ENCODE data around the gene MCF2L.

GRCh38 chr13:113098162-113098732 lies 129.2 kb downstream of the MCF2L start:
- TF ChIP-seq, protein P1, sequence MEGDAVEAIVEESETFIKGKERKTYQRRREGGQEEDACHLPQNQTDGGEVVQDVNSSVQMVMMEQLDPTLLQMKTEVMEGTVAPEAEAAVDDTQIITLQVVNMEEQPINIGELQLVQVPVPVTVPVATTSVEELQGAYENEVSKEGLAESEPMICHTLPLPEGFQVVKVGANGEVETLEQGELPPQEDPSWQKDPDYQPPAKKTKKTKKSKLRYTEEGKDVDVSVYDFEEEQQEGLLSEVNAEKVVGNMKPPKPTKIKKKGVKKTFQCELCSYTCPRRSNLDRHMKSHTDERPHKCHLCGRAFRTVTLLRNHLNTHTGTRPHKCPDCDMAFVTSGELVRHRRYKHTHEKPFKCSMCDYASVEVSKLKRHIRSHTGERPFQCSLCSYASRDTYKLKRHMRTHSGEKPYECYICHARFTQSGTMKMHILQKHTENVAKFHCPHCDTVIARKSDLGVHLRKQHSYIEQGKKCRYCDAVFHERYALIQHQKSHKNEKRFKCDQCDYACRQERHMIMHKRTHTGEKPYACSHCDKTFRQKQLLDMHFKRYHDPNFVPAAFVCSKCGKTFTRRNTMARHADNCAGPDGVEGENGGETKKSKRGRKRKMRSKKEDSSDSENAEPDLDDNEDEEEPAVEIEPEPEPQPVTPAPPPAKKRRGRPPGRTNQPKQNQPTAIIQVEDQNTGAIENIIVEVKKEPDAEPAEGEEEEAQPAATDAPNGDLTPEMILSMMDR (IDR thresholded peaks at IDR 0.05; ENCODE audit: insufficient read depth, low read length, poor library complexity, severe bottlenecking) = no peak
- TF ChIP-seq EZH2phosphoT487 (conservative IDR thresholded peaks at IDR 0.05; ENCODE audit: low read length) = no peak
